Endothelial cell (in vitro differentiated cells): ENCODE measurements around the gene HIVEP3. TPM values are rescaled to one million over a fixed set of nuclear protein-coding genes. Genes with fewer than 3 reads are reported as not detected.

Experiments used
- DNase-seq: peaks from one replicate; pipeline ENCODE4 v3.0.0; 2021; ENCODE audit warnings: low spot score
- H3K27ac Mint-ChIP-seq: one replicate; pipeline ENCODE4 v1.8.0; 2021; ENCODE audit warnings: mixed read lengths, inconsistent platforms; ENCODE audit not compliant: unreplicated experiment
- H3K27me3 Mint-ChIP-seq: one replicate; pipeline ENCODE4 v1.8.0; 2021; ENCODE audit warnings: mild to moderate bottlenecking, moderate library complexity, mixed read lengths, inconsistent platforms; ENCODE audit not compliant: unreplicated experiment
- H3K36me3 Mint-ChIP-seq: one replicate; pipeline ENCODE4 v1.8.0; 2021; ENCODE audit warnings: mild to moderate bottlenecking, low read depth, mixed read lengths, inconsistent platforms; ENCODE audit not compliant: unreplicated experiment
- H3K4me1 Mint-ChIP-seq: one replicate; pipeline ENCODE4 v1.8.0; 2021; ENCODE audit warnings: mild to moderate bottlenecking, mixed read lengths, inconsistent platforms; ENCODE audit not compliant: unreplicated experiment
- H3K4me3 Mint-ChIP-seq: one replicate; pipeline ENCODE4 v1.8.0; 2021; ENCODE audit warnings: mild to moderate bottlenecking, mixed read lengths, inconsistent platforms; ENCODE audit not compliant: unreplicated experiment
- H3K9me3 Mint-ChIP-seq: one replicate; pipeline ENCODE4 v1.8.0; 2021; ENCODE audit warnings: mixed read lengths, inconsistent platforms; ENCODE audit not compliant: unreplicated experiment
- total RNA-seq: library from RNA; stranded (reverse); fragmentation: NEBNext Ultra II Directional; extraction: Animal tissue kit (Norgen Biotek cat#: 25700); gene quantifications from one replicate; pipeline ENCODE4 v1.2.1, GENCODE V29; 2021; ENCODE audit not compliant: unreplicated experiment
- TF ChIP-seq, protein P1 (sequence below): fragments of 200-600 bp; sonication (generic); IDR thresholded peaks from one replicate; pipeline ENCODE4 v1.5.0; 2021; ENCODE audit warnings: antibody characterized with exemption; ENCODE audit not compliant: unreplicated experiment

Gene HIVEP3
- total RNA-seq, 1 donor from 2014 or later = 8.9 TPM

DNA sequence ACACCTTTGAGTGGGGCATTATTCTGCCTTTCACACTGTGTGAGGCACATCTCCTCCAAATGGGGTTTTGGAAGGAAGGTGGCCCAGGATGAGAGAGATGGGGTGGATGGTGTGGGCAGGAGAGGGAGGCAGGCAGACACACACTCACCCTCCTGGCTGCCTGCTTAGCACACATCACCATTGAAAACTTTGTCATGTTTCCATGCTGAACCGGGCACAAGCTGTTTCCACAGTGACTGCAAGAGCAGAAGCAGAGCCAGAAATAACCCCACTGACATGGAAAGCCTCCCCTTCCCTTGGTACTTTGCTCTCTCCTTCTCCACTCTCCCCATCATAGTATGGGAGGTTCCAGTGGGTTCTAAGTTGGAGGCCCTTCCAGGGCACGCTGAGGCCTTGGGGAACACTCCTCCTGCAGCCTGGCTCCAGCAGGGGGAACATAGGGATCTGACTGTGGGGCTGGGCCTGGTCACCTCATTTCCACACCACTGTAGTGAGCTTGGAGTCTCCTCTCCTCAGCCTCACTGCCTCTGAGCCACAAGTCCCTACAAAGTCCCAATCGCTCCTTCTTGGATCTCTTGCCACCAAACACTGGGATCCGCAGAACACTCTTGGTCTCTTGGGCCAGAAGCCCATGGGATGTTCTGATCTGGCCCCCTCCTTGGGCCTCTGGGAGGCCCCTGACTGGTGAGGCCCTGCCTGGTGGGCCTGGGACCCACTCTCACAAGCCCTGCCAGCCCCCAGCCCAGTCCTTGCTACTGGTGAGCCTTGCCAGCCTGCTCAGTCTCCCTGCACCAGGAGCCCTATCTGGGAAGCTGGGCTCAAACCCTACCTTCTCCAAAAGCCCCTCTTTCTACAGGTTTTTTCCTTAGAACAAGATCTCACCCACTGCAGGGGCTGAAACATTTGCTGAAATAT, 271.2 kb downstream of the HIVEP3 start:
- Mint-ChIP-seq H3K27me3 (peaks cover 5% of the 10 kb centered on the region), H3K36me3 (no peaks in the 10 kb centered on the region), H3K9me3 (no peaks in the 10 kb centered on the region), H3K4me3 (no peak overlapping the region), H3K4me1 (peaks cover 16% of the 10 kb centered on the region), H3K27ac (no peak overlapping the region)
- no peak for DNase-seq
- TF ChIP-seq, protein P1, sequence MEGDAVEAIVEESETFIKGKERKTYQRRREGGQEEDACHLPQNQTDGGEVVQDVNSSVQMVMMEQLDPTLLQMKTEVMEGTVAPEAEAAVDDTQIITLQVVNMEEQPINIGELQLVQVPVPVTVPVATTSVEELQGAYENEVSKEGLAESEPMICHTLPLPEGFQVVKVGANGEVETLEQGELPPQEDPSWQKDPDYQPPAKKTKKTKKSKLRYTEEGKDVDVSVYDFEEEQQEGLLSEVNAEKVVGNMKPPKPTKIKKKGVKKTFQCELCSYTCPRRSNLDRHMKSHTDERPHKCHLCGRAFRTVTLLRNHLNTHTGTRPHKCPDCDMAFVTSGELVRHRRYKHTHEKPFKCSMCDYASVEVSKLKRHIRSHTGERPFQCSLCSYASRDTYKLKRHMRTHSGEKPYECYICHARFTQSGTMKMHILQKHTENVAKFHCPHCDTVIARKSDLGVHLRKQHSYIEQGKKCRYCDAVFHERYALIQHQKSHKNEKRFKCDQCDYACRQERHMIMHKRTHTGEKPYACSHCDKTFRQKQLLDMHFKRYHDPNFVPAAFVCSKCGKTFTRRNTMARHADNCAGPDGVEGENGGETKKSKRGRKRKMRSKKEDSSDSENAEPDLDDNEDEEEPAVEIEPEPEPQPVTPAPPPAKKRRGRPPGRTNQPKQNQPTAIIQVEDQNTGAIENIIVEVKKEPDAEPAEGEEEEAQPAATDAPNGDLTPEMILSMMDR = no peak

DNA sequence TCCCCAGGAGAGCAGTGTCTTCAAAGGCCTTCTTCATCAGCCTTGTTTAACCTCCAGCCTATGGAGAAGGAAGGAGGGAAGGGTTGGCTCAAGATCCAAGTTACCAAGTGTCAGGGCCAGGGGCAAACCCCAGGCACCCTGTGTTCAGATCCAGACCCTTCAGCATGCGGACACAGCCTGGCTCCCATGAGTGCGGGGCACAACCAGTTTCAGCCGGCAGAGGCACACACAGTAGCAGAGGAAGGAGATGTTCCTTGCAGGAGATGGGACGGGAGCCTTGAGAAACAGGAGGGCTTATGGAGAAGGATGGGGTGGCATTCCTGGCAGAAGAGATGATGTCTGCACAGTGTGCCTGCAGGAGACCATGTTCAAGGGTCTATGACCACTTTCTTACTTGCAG, 272.5 kb downstream of the HIVEP3 start:
- Mint-ChIP-seq H3K4me1 (peaks cover 16% of the 10 kb centered on the region), H3K27me3 (peaks cover 5% of the 10 kb centered on the region), H3K4me3 (no peak overlapping the region), H3K27ac (no peak overlapping the region), H3K36me3 (no peaks in the 10 kb centered on the region), H3K9me3 (no peaks in the 10 kb centered on the region)
- DNase-seq = no peak
- TF ChIP-seq, protein P1 = no peak

DNA sequence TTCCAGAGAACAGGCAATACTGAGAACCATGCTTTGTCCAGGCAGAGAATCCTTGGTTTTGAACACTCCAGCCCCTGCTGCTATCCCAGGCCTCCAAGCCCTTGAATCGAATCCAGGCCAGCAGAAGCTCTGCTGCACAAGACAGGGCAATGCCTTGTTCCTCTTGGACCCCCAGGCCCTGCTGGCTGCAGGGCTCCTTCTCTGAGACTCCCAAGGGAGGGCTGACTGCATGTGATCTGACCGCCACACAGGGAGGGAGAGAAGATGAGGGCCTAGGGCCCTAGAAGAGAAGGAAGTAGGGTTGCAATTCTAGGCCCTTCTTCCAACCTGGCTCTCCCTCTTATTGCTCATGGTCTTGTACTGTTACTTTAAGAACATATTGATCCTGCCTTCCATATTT, 273.7 kb downstream of the HIVEP3 start:
- Mint-ChIP-seq H3K4me3 (no peak overlapping the region), H3K4me1 (peaks cover 8% of the 10 kb centered on the region), H3K27ac (no peak overlapping the region), H3K9me3 (no peaks in the 10 kb centered on the region), H3K27me3 (peaks cover 5% of the 10 kb centered on the region), H3K36me3 (no peaks in the 10 kb centered on the region)
- TF ChIP-seq, protein P1 = no peak
- no peak for DNase-seq

DNA sequence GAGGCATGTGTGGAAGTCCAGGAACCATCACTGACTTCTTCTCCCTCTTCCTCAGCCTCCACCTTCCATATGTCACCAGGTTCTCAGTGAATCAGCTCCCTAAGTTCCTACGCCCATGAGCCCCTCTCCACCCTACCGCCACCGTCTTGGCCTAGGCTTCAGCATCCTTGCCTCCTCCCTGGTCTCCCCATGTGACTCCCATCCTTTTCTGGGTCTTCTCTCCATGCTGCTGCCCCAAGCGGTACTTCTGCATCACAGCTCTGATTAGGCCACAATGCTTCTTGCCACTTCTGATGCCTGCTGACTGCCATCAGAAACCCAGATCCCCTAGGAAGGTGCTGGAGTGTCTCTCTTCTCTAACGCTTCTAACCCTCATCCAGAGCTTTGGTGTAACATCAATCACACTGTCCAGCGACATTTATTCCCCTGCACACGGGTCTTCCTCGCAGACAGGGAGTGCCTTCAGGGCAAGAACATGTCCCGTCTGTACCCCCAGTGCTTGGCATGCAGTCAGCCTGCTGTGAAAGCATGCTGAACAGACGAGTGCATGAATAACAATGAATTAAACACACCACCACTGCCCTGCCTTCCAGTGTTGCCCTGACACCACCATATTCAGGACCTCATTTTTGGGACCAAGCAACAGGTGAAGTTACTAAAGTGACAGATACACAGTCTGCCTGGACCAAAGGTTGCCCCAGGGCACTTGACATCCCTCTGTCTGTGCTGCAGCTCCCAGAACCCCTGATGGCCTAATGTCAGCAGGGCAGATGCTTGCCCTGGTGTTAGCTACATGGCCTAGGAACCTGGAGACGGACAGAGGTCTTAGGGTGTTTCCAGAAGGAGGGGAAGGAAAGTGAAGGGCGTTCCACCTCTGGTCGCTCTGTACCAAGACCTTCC, 275.6 kb downstream of the HIVEP3 start:
- TF ChIP-seq, protein P1 = no peak
- H3K27ac Mint-ChIP-seq = no peak overlapping the region
- H3K27me3 Mint-ChIP-seq = peaks cover 8% of the 10 kb centered on the region
- H3K9me3 Mint-ChIP-seq = no peaks in the 10 kb centered on the region
- H3K4me3 Mint-ChIP-seq = no peak overlapping the region
- no peaks in the 10 kb centered on the region for H3K36me3 Mint-ChIP-seq
- H3K4me1 Mint-ChIP-seq = no peaks in the 10 kb centered on the region
- DNase-seq = no peak
